ENCODE data around the gene ZNF19. TPM values are rescaled to one million over a fixed set of nuclear protein-coding genes. Genes with fewer than 3 reads are reported as not detected.
A peak's percentile ranks its signal among the peaks of the same experiment; 100 is the strongest.

Gene ZNF19
- total RNA-seq, 1 donor from 2014 or later, result 1.9 TPM

DNA sequence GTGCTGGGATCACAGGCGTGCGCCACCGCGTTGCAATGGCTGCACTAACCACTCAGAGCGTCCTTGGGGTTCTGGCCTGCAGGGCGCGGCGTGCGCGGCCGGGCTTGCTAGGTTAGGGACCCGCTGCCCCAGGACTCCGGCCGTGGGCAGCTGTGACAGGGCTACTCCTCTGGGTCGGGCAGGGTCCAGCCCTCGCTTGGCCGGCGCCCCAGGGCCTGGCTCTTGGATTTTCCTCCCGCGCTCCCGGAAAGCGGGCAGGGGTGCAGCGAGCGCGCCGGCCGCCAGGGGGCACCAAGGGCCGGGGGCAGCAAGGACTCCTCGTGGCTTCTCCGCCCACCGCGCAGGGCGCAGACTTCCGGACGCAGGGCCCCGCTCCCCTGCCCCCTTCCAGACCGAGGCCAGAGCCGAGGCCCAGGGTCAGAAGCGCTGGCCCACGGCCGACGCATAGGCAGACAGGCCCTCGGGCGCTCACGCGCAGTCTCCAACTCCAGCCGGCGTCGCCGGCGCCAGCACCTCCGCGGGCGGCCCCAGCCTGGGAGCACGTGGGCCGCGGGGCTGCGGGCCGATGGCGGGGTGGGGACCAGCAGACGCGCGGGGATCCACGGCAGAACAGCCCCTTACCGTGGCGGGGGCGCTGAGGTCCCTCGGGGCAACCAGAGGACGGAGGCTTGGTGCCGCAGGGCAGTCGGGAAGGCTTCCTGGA is 47.6 kb downstream of the ZNF19 start:
- no peak for ATAC-seq

DNA sequence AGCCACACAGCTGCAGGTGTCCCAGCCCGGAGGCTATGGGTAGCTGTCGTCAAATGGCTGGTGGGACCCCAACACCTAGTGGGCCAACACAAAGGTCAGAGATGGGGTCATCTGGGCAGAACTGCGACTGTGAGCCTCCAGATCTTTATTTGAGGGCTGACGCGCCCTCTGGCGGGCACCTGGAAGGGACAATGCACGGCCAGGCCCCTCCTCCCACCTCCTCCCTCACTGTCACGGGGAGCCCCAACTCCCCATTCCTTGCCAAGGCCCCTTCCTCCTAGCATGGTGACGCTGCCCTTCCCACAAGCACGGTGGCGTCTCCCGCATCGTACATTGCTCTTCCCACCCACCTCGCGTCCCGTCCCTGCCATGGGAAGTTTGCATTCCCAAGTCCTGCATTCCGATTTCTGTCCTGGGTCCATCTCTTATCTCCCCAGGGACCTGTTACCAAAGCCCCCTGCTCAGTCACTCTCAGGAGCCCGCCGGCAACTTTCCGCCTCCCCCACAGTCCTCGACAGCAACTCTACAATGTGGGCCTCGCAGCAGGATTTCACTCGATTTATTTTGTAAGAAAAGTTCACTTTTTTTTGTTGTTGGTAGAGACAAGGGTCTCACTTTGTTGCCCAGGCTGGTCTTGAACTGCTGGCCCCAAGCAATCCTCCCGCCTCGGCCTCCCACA is 48.3 kb downstream of the ZNF19 start:
- ATAC-seq, result no peak

DNA sequence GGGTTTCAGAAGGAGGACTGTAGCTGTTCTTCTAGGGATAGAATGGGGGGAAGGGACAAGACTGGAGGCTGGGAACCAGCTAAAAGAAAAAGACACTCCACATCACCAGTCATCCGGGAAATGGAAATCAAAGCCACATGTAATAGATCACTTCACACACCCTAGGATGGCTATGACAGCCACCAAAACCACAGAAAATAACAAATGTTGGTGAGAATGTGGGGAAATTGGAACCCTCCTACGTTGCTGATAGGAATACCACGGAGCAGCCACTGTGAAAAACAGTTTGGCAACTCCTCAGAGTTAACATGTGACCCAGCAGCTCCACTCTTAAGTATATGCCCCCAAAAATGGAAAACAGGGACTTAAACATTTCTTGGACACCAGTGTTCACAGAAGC is 49.6 kb downstream of the ZNF19 start:
- no peak for ATAC-seq

DNA sequence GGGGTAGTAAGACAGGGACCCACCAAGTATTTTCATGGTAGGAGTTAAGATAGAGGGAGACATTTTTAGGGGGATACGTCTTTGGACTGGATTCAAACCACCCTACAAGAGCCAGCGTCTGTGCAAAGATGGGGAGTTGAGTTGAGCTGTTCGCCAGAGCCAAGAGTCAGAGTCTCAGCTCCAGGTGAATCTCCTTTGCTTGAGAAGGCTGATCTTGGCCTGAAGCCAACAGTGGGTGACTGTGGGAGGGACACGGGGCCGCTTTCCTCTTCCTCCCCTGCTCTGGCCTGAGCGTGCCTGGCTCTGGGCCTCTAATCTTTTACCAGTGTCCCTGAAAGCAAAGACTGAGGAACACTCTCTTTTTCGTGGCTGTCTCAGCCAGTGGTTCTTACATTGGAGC is 52.7 kb downstream of the ZNF19 start:
- no peak for ATAC-seq

DNA sequence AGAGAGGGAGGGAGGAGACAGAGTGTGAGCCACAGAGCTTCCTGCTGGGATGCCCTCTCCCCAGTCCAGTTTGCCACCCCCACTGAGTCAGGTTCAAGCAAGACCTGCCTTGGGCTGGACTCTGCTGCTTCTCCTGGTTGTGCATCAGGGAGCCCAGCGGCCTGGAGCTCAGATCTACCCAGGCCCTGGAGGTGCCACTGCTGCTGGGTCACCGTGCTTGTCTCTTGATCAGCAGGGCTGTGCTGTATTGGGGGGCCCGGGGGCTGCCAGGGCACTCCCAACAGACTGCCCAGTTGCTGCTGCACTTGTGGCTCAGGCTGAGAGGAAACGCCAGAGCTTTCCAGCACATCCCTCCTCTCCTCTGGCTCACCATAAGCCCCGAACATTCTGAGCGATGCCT is 56.2 kb downstream of the ZNF19 start:
- ATAC-seq, result no peak

DNA sequence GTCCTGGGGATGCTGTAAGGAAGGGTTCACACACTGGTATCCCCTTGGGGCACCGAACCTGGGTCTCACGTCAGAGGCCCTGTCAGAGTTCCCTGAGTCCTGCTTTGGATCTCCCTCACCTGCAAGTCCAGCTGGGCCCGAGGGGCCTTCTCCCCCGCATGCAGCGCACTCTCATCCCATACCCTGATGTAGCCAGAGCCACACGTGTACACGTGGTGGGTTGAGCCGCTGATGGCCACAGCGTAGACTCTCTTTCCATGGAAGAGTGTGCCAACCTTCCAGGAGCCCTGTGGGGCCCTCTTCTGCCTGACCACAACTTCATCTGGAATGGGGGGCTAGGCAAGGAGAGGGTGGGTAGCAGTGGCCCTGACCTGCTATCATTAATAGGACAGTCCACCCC is 57.1 kb downstream of the ZNF19 start:
- no peak for ATAC-seq

DNA sequence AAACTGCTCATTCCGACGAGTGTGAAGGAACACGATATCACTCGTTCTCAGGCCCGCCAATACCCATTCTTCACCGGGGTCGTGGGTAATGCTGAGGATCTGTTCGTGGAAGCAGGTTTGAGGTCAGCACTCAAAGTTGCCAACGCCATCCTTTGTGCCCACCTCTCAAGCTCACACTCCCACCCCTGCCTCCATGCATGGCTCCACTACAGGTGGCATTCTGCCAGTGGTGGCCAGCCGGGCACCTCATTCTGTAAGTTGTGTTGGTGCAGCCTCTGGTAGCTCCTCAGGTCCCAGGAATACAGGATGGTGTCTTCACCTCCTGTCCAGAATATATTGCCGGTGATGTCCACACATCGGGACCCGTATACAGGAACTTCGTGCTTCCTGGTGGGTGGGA is 57.9 kb downstream of the ZNF19 start:
- ATAC-seq, result no peak

DNA sequence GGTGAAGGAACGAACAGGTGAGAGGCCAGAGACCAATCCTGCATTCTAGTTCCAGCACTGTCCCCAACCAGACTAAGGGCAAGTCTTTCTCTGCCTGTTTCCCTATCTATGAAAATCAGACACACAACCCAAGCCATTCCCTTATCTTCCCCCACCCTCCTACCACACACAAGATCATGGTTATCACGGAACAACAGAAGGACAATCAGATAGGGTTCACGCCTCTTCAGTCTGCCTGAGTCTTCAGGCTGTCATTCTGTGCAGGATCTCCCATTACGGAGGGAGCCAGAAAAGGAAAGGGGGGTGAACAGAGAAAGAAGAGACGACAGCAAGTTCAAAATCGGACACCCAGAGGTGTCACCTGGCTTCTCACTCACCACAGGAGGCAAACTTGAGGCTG is 58.4 kb downstream of the ZNF19 start:
- ATAC-seq, result no peak

DNA sequence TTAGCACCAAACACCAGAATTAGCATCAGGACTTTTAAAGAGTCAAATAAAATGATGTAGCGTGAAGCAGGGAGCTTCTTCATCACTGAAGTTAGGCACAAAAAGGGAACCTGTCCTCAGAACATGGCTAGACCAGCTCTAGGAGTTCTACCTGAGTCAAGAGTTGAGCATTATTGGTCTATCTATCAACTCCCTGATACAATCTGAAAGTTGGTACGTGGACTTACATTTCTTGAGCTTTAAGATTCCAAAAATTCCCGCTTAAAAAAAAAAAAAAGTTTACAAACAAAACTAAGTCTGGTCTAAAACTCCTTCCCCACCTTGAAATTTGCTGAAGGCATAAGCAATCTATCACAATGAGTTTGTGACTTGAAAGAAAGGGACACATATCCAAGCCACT is 59.5 kb downstream of the ZNF19 start:
- ATAC-seq, result no peak

DNA sequence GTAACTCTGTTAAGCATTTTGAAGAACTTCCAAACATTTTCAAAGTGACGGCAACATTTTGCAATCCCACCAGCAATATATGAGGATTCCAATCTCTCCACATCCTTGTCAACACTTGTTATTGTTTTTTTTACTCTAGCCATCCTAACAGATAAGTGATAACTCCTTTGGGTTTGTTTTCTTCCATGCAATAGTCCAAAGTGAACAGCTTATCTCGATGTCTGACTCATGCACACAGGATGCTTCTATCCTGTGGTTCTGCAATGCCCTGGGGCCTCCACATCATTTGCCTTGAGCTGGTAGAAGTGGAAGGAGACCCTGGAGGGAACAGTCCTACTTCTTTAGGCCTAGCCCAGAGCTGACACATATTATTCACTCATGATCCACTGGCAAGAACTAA is 60.2 kb downstream of the ZNF19 start:
- ATAC-seq, result no peak

DNA sequence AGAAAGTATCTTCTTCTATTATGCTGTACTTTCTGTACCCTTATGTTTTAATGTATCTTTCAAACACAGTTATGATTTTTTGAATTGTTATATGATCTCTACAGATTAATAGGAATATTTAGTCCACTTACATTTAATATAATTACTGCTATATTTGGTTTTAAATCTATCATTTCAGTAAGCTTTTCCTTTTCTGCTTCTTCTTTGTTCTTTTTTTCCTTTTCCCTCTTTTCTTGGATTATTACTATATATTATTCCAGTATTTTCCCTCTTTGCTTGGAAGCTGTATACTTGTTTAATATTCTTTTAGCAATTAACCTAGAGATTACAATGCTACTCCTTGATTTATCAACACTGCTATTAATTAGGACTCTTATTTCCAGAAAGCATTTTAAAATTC is 60.7 kb downstream of the ZNF19 start:
- ATAC-seq, result no peak

DNA sequence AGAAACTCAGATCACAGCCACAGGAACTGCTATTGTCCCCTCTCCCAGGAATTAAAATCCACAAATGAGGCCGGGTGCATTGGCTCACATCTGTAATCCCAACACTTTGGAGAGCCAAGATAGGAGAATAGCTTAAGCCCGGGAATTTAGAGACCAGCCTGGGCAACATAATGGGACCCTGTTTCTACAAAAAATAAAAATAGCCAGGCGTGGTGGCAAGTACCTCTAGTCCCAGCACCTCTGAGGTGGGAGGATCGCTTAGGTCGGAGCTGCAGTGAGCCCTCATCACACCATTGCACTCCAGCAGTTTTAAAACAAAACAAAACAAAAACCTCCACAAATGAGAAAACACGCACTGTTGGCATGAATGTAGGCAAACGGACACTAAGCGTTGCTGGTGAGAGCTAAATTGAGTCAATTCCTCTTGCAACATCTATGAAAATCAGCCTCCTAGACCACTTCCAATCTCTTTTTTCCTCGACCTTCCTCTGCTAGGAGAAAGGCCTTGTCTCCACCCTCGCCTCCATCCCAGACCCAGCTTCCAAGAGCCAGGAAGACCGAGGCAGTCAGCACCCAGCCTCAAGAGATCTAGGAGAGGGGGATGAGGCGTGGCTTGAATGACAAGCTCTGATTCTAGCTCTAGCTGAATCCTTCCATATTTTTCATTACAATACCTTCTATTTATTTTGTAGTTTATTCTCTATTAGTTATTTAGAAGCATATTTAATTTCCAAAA is 62.1 kb downstream of the ZNF19 start:
- ATAC-seq, result no peak

DNA sequence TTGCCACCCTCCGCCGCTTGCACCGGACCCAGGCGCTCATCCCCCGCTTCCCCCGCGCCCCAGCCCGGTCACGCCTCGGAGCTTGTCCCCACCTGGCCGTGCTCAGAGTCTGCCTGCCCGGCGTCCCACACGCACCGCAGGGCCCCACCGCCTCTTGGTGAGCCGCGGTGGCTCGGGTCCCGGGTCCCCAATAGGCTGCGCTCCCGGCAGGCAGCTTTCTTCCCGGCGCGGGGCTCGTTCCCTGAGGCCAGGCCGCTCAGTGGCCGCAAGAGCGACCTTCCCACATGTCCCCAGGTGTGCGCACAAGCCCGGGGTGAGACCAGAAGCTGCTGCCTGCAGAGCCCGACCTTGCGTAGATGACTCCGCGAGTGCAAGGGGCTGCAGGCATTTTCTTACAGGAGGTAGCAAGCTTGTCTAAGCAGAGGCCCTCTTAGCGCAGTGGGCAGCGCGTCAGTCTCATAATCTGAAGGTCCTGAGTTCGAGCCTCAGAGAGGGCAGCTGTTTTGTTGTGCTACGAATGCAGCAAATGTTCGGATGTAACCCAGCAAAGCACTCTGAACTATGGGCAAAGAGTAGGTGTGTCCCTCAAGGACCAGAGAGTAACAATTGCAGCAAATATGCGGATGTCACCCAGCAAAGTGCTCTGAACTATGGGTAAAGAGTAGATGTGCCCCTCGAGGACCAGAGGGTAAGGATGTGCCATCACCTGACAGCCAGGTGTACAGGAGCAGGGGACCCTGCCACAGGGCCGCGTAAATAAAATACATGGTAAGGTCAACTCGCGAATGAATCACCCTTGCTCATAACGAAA is 62.9 kb downstream of the ZNF19 start:
- ATAC-seq, result peak; percentile 68

DNA sequence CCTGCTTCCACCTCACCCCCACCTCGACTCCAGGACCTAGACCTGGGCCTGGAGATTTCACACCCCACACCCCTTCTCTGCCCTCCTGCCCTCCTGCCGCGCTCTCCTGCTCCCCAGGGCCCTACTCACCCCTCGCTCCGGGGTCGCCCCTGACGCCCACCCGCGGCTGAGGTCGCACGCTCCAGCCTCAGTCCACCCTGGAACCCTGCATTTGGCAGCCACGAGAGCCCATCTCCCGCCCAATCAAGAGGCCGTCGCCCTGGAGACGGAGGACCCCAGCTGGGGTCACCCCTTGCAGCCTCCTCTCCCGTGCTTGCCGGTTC is 63.4 kb downstream of the ZNF19 start:
- no peak for ATAC-seq

DNA sequence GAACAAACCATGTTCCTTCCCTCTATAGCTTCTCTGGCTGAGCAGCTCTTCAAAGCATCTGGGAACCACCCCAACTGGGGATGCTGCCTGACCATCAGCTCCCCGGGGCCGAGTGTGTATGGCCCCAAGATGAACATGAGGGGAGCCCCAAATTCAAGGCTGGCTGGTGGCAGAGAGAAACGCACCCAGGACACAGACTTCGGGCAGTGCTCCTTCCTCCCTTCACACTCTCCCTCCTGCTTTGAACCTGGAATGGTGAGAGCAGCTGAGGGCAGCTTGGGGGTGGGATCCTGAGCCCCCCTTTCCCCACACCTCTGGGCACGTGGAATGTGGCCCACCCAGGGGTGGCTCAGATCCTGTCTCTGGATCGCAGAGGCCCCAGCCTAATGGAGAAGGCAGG is 64.5 kb downstream of the ZNF19 start:
- ATAC-seq, result no peak

DNA sequence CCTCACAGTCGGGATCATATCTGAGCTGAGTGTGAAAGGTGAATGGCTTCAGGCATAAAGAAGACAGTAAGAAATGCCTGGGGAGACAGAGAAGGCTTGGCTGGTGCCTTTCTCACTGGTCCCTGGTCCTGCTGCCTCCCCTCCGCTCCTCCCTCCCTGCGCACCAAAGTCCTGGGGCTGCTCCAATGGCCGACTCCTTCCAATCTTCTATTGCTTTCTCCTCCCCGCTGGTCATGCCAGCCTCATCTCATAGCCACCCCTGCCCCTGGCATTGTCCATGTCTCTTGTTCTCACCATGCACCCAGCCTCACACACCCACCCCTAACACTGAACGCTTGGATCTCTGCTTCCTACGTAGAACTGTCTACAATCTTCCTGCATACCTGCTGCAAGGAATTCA is 65.3 kb downstream of the ZNF19 start:
- ATAC-seq, result no peak

Other genes with a start within 250 kb of the ZNF19 start
- 18.7 TPM for gene CMTR2, start 199.9 kb downstream of the ZNF19 start, total RNA-seq
- 3.2 TPM for gene CALB2, start 130.6 kb downstream of the ZNF19 start, total RNA-seq
- gene TLE7, start 47.3 kb downstream of the ZNF19 start, total RNA-seq, result not detected
- 3.9 TPM for gene ZNF23, start 27.1 kb downstream of the ZNF19 start, total RNA-seq
- gene CHST4, start 37.1 kb upstream of the ZNF19 start, total RNA-seq, result 0.16 TPM
- 0.24 TPM for gene TAT, start 87.8 kb upstream of the ZNF19 start, total RNA-seq
- 3.6 TPM for gene MARVELD3, start 136.9 kb upstream of the ZNF19 start, total RNA-seq
- gene PHLPP2, start 235.4 kb upstream of the ZNF19 start, total RNA-seq, result 0.88 TPM